ENCODE results near the gene GBP2. TPM values are rescaled to one million over a fixed set of nuclear protein-coding genes. Genes with fewer than 3 reads are reported as not detected.
"Not testable (repeated sequence)": the region's sequence is repeated elsewhere in the genome, so short reads cannot be mapped to it uniquely, and the experiment has no call there.

Gene GBP2
- total and polyA plus RNA-seq, 5 donors, result 11.3 to 22.9 (median 15.2) TPM

DNA sequence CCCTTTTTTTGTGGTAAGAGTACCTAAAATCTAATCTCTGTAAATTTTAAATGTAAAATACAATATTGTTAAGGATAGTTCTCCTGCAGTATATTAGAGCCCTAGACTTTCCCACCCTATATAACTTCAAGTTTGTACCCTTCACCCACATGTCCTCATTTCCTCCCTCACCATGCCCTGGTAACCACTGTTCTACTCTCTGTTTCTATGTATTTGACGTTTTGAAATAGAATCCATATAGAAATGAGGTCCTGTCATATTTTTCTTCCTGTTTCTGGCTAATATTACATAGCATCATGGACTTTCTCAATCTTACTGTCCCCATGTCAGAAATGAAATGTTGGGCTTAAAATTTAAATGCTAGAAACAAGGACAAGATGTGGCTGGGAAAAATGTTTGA is 25.1 kb upstream of the GBP2 start:
- intact Hi-C loops (cut with DNase I), result no loop called here
- Histone ChIP-seq H3K4me3 (ENCODE audit: low read length) (no peak overlapping the region), H3K9me3 (ENCODE audit: control insufficient read depth, low read length) (no peaks in the 10 kb centered on the region), H3K27ac (ENCODE audit: low read length) (no peak overlapping the region), H3K27me3 (ENCODE audit: control insufficient read depth, insufficient read depth) (no peaks in the 10 kb centered on the region), H3K4me1 (ENCODE audit: control insufficient read depth, insufficient read depth, low read length) (no peaks in the 10 kb centered on the region)
- 55% methylated on average over 1 of the region's 1 CpG for WGBS
- ATAC-seq (no peak), DNase-seq (no peak)

DNA sequence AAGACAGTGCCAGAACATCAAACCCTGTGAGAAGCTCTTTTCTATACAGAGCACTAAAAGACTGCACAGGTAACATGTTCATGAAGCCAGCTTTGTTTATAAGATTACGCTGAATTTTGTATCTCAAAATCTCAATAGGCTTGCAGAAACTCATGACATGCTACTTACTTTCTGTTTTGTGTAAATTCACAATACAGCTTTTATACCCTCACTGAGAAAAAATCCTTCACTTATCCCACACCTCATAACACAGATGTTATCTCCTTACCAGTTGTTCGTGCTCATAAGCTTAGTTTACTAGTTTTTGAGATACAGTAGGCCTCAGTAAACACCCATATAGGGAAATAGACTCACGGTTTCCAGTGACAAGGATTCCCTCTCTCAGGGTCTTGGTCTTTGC is 24.1 kb upstream of the GBP2 start:
- Histone ChIP-seq H3K9me3 (ENCODE audit: control insufficient read depth, low read length) (no peaks in the 10 kb centered on the region), H3K4me1 (ENCODE audit: control insufficient read depth, insufficient read depth, low read length) (no peaks in the 10 kb centered on the region), H3K4me3 (ENCODE audit: low read length) (no peak overlapping the region), H3K27me3 (ENCODE audit: control insufficient read depth, insufficient read depth) (no peaks in the 10 kb centered on the region), H3K27ac (ENCODE audit: low read length) (no peak overlapping the region)
- intact Hi-C loops (cut with DNase I), result no loop called here
- no peak for DNase-seq
- ATAC-seq, result no peak
- 81% methylated on average over 3 of the region's 3 CpGs for WGBS

DNA sequence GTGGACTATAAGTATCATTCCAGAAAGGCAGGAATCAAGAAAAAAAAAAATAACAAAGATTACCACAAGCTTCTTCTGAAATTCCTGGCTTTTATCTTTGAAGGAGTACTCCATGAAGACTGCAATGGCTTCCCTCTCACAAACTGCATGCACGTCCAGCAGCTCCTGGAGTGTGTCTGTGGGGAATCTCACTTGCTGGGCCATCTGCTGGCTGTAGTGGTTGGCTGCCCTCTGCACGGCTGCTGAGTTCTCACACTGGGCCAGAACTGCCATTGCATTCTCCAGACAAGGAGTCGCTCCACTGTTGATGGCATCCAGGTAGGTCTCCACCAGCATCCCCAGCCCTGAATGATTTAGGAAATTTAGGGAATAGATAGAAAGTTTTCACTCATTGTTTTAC is 23.3 kb upstream of the GBP2 start:
- Histone ChIP-seq H3K4me1 (ENCODE audit: control insufficient read depth, insufficient read depth, low read length) (no peaks in the 10 kb centered on the region), H3K27ac (ENCODE audit: low read length) (no peak overlapping the region), H3K9me3 (ENCODE audit: control insufficient read depth, low read length) (no peaks in the 10 kb centered on the region), H3K4me3 (ENCODE audit: low read length) (no peak overlapping the region), H3K27me3 (ENCODE audit: control insufficient read depth, insufficient read depth) (no peaks in the 10 kb centered on the region)
- DNase-seq (peak; percentile 21 to 60 (median 47)), ATAC-seq (peak; percentile 64 to 78)
- 37% methylated on average over 3 of the region's 3 CpGs for WGBS
- intact Hi-C loops (cut with DNase I), result no loop called here

- Histone ChIP-seq H3K4me3 (ENCODE audit: low read length) (no peak overlapping the region), H3K9me3 (ENCODE audit: control insufficient read depth, low read length) (no peaks in the 10 kb centered on the region), H3K4me1 (ENCODE audit: control insufficient read depth, insufficient read depth, low read length) (no peaks in the 10 kb centered on the region), H3K27me3 (ENCODE audit: control insufficient read depth, insufficient read depth) (no peaks in the 10 kb centered on the region), H3K27ac (ENCODE audit: low read length) (no peak overlapping the region)
- intact Hi-C loops (cut with DNase I), result no loop called here
- ATAC-seq (peak in 1 of 2 donors; percentile 38), DNase-seq (no peak)
- WGBS, result 63% methylated on average over 3 of the region's 3 CpGs
Measured at GRCh38 chr1:89147678-89148658, 22.1 kb upstream of the GBP2 start.

DNA sequence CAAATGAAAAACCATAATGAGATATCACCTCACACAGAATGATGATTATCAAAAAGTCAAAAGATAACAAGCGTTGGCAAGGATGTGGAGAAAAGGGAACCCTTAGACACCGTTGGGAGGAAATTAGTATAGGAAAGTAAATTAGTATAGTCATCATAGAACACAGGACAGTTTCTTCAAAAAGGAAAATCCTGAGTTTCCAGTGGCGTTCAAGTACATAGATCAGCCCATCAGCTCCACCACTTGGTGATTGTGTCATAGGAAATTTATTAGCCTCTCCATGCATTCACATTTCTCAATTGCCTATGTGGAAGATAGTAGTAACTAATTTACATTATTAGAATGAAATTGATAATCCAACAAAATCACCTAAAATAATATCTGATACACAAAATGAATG is 20.8 kb upstream of the GBP2 start:
- Histone ChIP-seq H3K4me3 (ENCODE audit: low read length) (no peak overlapping the region), H3K27ac (ENCODE audit: low read length) (no peak overlapping the region), H3K9me3 (ENCODE audit: control insufficient read depth, low read length) (no peaks in the 10 kb centered on the region), H3K4me1 (ENCODE audit: control insufficient read depth, insufficient read depth, low read length) (no peaks in the 10 kb centered on the region), H3K27me3 (ENCODE audit: control insufficient read depth, insufficient read depth) (no peaks in the 10 kb centered on the region)
- DNase-seq, result no peak
- ATAC-seq, result no peak
- 77% methylated on average over 3 of the region's 3 CpGs for WGBS
- intact Hi-C loops (cut with DNase I), result no loop called here

GRCh38 chr1:89143484-89143883 is 17.6 kb upstream of the GBP2 start:
- H3K9me3 ChIP-seq (ENCODE audit: control insufficient read depth, low read length), result no peaks in the 10 kb centered on the region
- intact Hi-C loops (cut with DNase I), result no loop called here
- no peaks in the 10 kb centered on the region for H3K27me3 ChIP-seq (ENCODE audit: control insufficient read depth, insufficient read depth)
- no peak overlapping the region for H3K4me3 ChIP-seq (ENCODE audit: low read length)
- WGBS, result 81% methylated on average over 2 of the region's 2 CpGs
- H3K27ac ChIP-seq (ENCODE audit: low read length), result no peak overlapping the region
- H3K4me1 ChIP-seq (ENCODE audit: control insufficient read depth, insufficient read depth, low read length), result no peaks in the 10 kb centered on the region
- DNase-seq, result no peak
- ATAC-seq, result no peak

GRCh38 chr1:89142160-89142559 is 16.2 kb upstream of the GBP2 start:
- no peak for DNase-seq
- H3K27me3 ChIP-seq (ENCODE audit: control insufficient read depth, insufficient read depth), result no peaks in the 10 kb centered on the region
- no peaks in the 10 kb centered on the region for H3K4me1 ChIP-seq (ENCODE audit: control insufficient read depth, insufficient read depth, low read length)
- intact Hi-C loops (cut with DNase I), result no loop called here
- no peak overlapping the region for H3K27ac ChIP-seq (ENCODE audit: low read length)
- no peak for ATAC-seq
- 94% methylated on average over 4 of the region's 4 CpGs for WGBS
- H3K9me3 ChIP-seq (ENCODE audit: control insufficient read depth, low read length), result no peaks in the 10 kb centered on the region
- H3K4me3 ChIP-seq (ENCODE audit: low read length), result no peak overlapping the region

DNA sequence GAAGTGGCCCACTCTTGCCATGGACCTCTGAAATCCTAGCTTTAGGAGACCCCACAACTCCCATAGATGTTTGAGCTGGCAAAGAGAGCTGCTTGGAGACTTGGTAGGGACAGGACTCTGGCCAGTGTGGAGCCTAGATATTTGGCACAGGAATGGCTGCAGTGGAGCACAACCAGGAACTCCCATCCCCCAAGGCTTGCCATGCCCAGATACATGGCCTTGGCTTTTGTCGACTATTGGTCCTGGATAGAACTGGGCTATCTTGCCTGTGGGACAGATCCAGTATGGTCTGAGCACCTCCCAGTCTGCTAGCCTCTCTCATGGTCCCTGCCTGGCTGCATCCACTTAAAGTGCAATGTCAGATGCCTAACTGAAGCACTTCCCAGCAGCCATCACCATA is 7.8 kb upstream of the GBP2 start:
- DNase-seq, result no peak
- WGBS, result 97% methylated on average over 1 of the region's 1 CpG
- Histone ChIP-seq H3K4me1 (ENCODE audit: control insufficient read depth, insufficient read depth, low read length) (peaks cover 2% of the 10 kb centered on the region), H3K4me3 (ENCODE audit: low read length) (no peak overlapping the region), H3K9me3 (ENCODE audit: control insufficient read depth, low read length) (no peaks in the 10 kb centered on the region), H3K27me3 (ENCODE audit: control insufficient read depth, insufficient read depth) (no peaks in the 10 kb centered on the region), H3K27ac (ENCODE audit: low read length) (no peak overlapping the region)
- intact Hi-C loops (cut with DNase I), result no loop called here
- no peak for ATAC-seq

DNA sequence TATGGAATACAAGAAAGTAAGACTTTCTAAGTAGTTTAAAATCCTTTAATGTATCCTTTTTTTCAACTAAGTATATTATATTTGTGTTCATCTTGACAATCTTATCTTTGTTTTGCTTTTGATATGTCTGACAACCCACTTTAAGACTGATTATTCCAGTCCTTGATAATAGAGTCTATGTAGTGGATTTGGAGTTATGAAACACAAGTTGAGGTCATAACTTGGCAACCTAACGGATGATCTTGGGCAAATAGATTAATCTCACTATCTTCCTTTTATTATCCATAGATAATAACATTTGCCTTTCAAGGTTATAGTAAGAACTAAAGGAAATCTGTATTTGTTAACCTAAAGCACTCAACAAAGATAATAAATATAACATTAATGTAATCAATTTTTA is 4.8 kb upstream of the GBP2 start:
- Histone ChIP-seq H3K9me3 (ENCODE audit: control insufficient read depth, low read length) (no peaks in the 10 kb centered on the region), H3K4me1 (ENCODE audit: control insufficient read depth, insufficient read depth, low read length) (peaks cover 2% of the 10 kb centered on the region), H3K4me3 (ENCODE audit: low read length) (no peak overlapping the region), H3K27me3 (ENCODE audit: control insufficient read depth, insufficient read depth) (no peaks in the 10 kb centered on the region), H3K27ac (ENCODE audit: low read length) (no peak overlapping the region)
- DNase-seq (no peak), ATAC-seq (no peak)
- WGBS, result 27% methylated on average over 1 of the region's 1 CpG
- intact Hi-C loops (cut with DNase I), result no loop called here

GRCh38 chr1:89129911-89130310 is 4.0 kb upstream of the GBP2 start:
- intact Hi-C loops (cut with DNase I), result no loop called here
- H3K27ac ChIP-seq (ENCODE audit: low read length), result no peak overlapping the region

GRCh38 chr1:89128003-89128458 is 2.1 kb upstream of the GBP2 start:
- H3K27me3 ChIP-seq (ENCODE audit: control insufficient read depth, insufficient read depth); ATAC-seq; H3K4me1 ChIP-seq (ENCODE audit: control insufficient read depth, insufficient read depth, low read length); H3K9me3 ChIP-seq (ENCODE audit: control insufficient read depth, low read length); H3K27ac ChIP-seq (ENCODE audit: low read length); intact Hi-C loops (cut with DNase I); H3K4me3 ChIP-seq (ENCODE audit: low read length): not testable (repeated sequence)
- WGBS, result 98% methylated on average over 31 of the region's 31 CpGs
- DNase-seq, result peak in 2 of 3 donors; percentile 46 to 48

More at GRCh38 chr1:89129911-89130310, 4.0 kb upstream of the GBP2 start:
- Histone ChIP-seq H3K27me3 (ENCODE audit: control insufficient read depth, insufficient read depth) (no peaks in the 10 kb centered on the region), H3K4me1 (ENCODE audit: control insufficient read depth, insufficient read depth, low read length) (peaks cover 2% of the 10 kb centered on the region), H3K4me3 (ENCODE audit: low read length) (peak overlapping the region; percentile 66), H3K9me3 (ENCODE audit: control insufficient read depth, low read length) (no peaks in the 10 kb centered on the region)
- DNase-seq (no peak), ATAC-seq (no peak)
- 48% methylated on average over 4 of the region's 4 CpGs for WGBS

All from right cardiac atrium (tissue), 5 donors.